ENCODE results near the gene BDKRB2.

DNA sequence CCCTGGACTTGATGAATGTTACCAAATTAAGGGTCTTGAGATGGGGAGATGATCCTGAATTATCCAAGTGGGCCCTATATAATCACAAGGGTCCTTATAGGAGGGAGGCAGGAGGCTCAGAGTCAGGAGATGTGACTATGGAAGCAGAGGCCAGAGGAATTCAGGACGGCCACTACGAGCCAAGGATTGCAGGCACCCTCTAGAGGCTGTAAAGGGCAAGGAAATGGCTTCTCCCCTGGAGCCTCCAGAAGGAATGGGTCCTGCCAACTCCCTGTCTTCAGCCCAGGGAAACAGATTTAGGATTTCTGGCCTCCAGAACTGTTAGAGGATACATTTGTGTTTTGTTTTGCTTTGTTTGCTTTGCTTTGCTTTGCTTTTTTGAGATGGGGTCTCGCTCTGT is 60.2 kb downstream of the BDKRB2 start:
- TF ChIP-seq, protein P1, sequence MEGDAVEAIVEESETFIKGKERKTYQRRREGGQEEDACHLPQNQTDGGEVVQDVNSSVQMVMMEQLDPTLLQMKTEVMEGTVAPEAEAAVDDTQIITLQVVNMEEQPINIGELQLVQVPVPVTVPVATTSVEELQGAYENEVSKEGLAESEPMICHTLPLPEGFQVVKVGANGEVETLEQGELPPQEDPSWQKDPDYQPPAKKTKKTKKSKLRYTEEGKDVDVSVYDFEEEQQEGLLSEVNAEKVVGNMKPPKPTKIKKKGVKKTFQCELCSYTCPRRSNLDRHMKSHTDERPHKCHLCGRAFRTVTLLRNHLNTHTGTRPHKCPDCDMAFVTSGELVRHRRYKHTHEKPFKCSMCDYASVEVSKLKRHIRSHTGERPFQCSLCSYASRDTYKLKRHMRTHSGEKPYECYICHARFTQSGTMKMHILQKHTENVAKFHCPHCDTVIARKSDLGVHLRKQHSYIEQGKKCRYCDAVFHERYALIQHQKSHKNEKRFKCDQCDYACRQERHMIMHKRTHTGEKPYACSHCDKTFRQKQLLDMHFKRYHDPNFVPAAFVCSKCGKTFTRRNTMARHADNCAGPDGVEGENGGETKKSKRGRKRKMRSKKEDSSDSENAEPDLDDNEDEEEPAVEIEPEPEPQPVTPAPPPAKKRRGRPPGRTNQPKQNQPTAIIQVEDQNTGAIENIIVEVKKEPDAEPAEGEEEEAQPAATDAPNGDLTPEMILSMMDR (conservative IDR thresholded peaks at IDR 0.05; ENCODE audit: low read depth, low read length), result peak; percentile 36
- no peak for TF ChIP-seq EZH2 (IDR thresholded peaks at IDR 0.05; ENCODE audit: borderline replicate concordance, low read depth, low read length, poor library complexity, severe bottlenecking)

Data from A673 (cell line).